HCT116 (cell line): ENCODE data around the gene C1QA. TPM values are rescaled to one million over a fixed set of nuclear protein-coding genes. Genes with fewer than 3 reads are reported as not detected.

Source experiments
- ATAC-seq: fragments of 200-7000 bp; cut with Tn5 transposase; 2 replicates; pipeline ENCODE4 v1.9.1; 2020; ENCODE audit warnings: mild to moderate bottlenecking, moderate library complexity
- BruUV-seq: library from RNA; stranded (reverse); fragments of 400-500 nt; replicated peaks from 2 replicates; lab custom pipeline; 2021; lab: Mats Ljungman, UMichigan
- CTCF ChIA-PET: fragments of 300-600 bp; sonication (Branson Sonifier 250); formaldehyde crosslinking; loops from one replicate; lab custom pipeline; 2021; ENCODE audit warnings: antibody characterized with exemption; lab: Charles Lee
- POLR2A ChIA-PET: fragments of 300-600, 350-600 bp; sonication (Branson Sonifier 250); formaldehyde crosslinking; loops from one replicate; lab custom pipeline; 2021; ENCODE audit warnings: antibody characterized with exemption; lab: Charles Lee
- RAD21 ChIA-PET, 2 experiments: fragments of 300-600 bp; sonication (Branson Sonifier 250); formaldehyde crosslinking; loops; one replicate each; lab custom pipeline; 2023; ENCODE audit warnings: low total read pairs in 2 of 2; ENCODE audit not compliant: uncharacterized antibody in 2 of 2, unreplicated experiment in 2 of 2, low non-redundant PET in 1 of 2; lab: Charles Lee
- DNase-seq: peaks from one replicate; pipeline ENCODE4 v3.0.0-alpha.2; 2010; ENCODE audit warnings: low read depth, low spot score
- H2AFZ ChIP-seq: fragments of 200-600 bp; shearing (Covaris generic), sonication (generic); 2 replicates; pipeline ENCODE4 v1.6.1; 2017; ENCODE audit warnings: low read depth, mixed run types, mixed read lengths, antibody characterized with exemption, low read length; ENCODE audit not compliant: poor library complexity, severe bottlenecking
- H3K27ac ChIP-seq: 2 replicates; pipeline ENCODE4 v1.5.1; 2012; ENCODE audit warnings: low read depth, low read length
- H3K27me3 ChIP-seq: fragments of 200-600 bp; sonication (generic); 2 replicates; pipeline ENCODE4 v1.6.1; 2016; ENCODE audit warnings: mixed run types, low read length, mixed read lengths; ENCODE audit not compliant: insufficient read depth
- H3K36me3 ChIP-seq, 2 experiments: fragments of 200-500 bp in 1 of 2; fragments of 200-600 bp in 1 of 2; sonication (Bioruptor generic) in 1 of 2; sonication (generic) in 1 of 2; 2 replicates each; pipeline versions ENCODE4 v1.5.1 to v1.6.1; 2014 to 2016; ENCODE audit warnings: low read length in 2 of 2, inconsistent platforms in 1 of 2, mixed read lengths in 1 of 2, mixed run types in 1 of 2; ENCODE audit not compliant: insufficient read depth in 2 of 2, control insufficient read depth in 1 of 2
- H3K4me1 ChIP-seq, 2 experiments: fragments of 200-600 bp in 1 of 2; sonication (generic) in 1 of 2; 2 replicates each; pipeline versions ENCODE4 v1.5.1 to v1.6.1; 2012 to 2017; ENCODE audit warnings: low read length in 2 of 2, inconsistent platforms in 1 of 2, mild to moderate bottlenecking in 1 of 2, mixed read lengths in 1 of 2, mixed run types in 1 of 2, moderate library complexity in 1 of 2; ENCODE audit not compliant: insufficient read depth in 2 of 2, control insufficient read depth in 1 of 2
- H3K4me2 ChIP-seq: fragments of 200-600 bp; sonication (generic); 2 replicates; pipeline ENCODE4 v1.6.1; 2017; ENCODE audit warnings: mixed run types, low read length, mixed read lengths
- H3K4me3 ChIP-seq, 2 experiments: fragments of 200-600 bp in 1 of 2; sonication (generic) in 1 of 2; replicated peaks in 1 of 2; 2 replicates each; pipeline ENCODE4 v1.5.1; 2011 to 2016; ENCODE audit warnings: low read length in 2 of 2, control low read depth in 1 of 2, low read depth in 1 of 2, mild to moderate bottlenecking in 1 of 2, mixed read lengths in 1 of 2, mixed run types in 1 of 2
- H3K79me2 ChIP-seq: fragments of 200-600 bp; sonication (generic); 2 replicates; pipeline ENCODE4 v1.6.1; 2017; ENCODE audit warnings: mild to moderate bottlenecking, mixed run types, low read length, moderate library complexity, mixed read lengths; ENCODE audit not compliant: insufficient read depth
- H3K9ac ChIP-seq: fragments of 200-600 bp; sonication (generic); 2 replicates; pipeline ENCODE4 v1.6.1; 2016; ENCODE audit warnings: low read length, mixed read lengths
- H3K9me2 ChIP-seq: fragments of 200-600 bp; sonication (generic), shearing (Covaris generic); 2 replicates; pipeline ENCODE4 v1.6.1; 2017; ENCODE audit warnings: mixed run types, mild to moderate bottlenecking, moderate library complexity; ENCODE audit not compliant: insufficient read depth
- H3K9me3 ChIP-seq, 2 experiments: fragments of 200-500 bp in 1 of 2; fragments of 200-600 bp in 1 of 2; sonication (Bioruptor generic) in 1 of 2; sonication (generic) in 1 of 2; 2 replicates each; pipeline ENCODE4 v1.6.1; 2014 to 2017; ENCODE audit warnings: low read length in 2 of 2, mixed read lengths in 2 of 2, inconsistent platforms in 1 of 2, low read depth in 1 of 2, mild to moderate bottlenecking in 1 of 2, mixed run types in 1 of 2, moderate library complexity in 1 of 2; ENCODE audit not compliant: control insufficient read depth in 1 of 2, insufficient read depth in 1 of 2
- H4K20me1 ChIP-seq: fragments of 200-600 bp; sonication (generic), shearing (Covaris generic); 2 replicates; pipeline ENCODE4 v1.6.1; 2017; ENCODE audit warnings: mixed run types, mild to moderate bottlenecking, moderate library complexity; ENCODE audit not compliant: insufficient read depth
- CBX3 ChIP-seq: IDR thresholded peaks from 2 replicates; pipeline ENCODE4 v1.6.1; 2012; ENCODE audit warnings: low read depth
- ELF1 ChIP-seq: IDR thresholded peaks from 2 replicates; pipeline ENCODE4 v1.6.1; 2012; ENCODE audit warnings: low read depth, borderline replicate concordance
- EZH2 ChIP-seq: fragments of 200-600 bp; sonication (generic); IDR thresholded peaks from 2 replicates; pipeline ENCODE4 v1.6.1; 2017; ENCODE audit warnings: antibody characterized with exemption, mixed run types
- JUND ChIP-seq: IDR thresholded peaks from 2 replicates; pipeline ENCODE4 v1.6.1; 2012
- SIN3A ChIP-seq: IDR thresholded peaks from 2 replicates; pipeline ENCODE4 v1.6.1; 2012; ENCODE audit warnings: low read depth
- SRF ChIP-seq: IDR thresholded peaks from 2 replicates; pipeline ENCODE4 v1.6.1; 2012; ENCODE audit warnings: low read depth
- TCF7L2 ChIP-seq: IDR thresholded peaks from 2 replicates; pipeline ENCODE4 v1.7.0; 2011; ENCODE audit warnings: borderline replicate concordance, inconsistent platforms; ENCODE audit not compliant: insufficient read depth, insufficient read length; ENCODE audit errors: extremely low read depth
- YY1 ChIP-seq: IDR thresholded peaks from 2 replicates; pipeline ENCODE4 v1.6.1; 2011; ENCODE audit warnings: low read length, low read depth, moderate library complexity, mild to moderate bottlenecking; ENCODE audit not compliant: insufficient replicate concordance; ENCODE audit errors: extremely low read depth
- ZFX ChIP-seq: fragments of 450-650 bp; IDR thresholded peaks from 2 replicates; pipeline ENCODE4 v1.6.1; 2017
- ZNF274 ChIP-seq: fragments of 200-500 bp; sonication (Bioruptor generic); IDR thresholded peaks from 2 replicates; pipeline ENCODE4 v1.6.1; 2014; ENCODE audit warnings: mild to moderate bottlenecking, low read depth, low read length, inconsistent platforms
- intact Hi-C: fragments of 100-400 bp; cut with micrococcal nuclease; formaldehyde crosslinking; loops from 2 replicates; pipeline ENCODE4 v1.10.0; 2022
- total RNA-seq: library from RNA; stranded (reverse); gene quantifications from one replicate; pipeline ENCODE4 v1.2.1, GENCODE V29; 2021; ENCODE audit not compliant: unreplicated experiment
- TF ChIP-seq, protein P1 (sequence below): IDR thresholded peaks from 2 replicates; pipeline ENCODE4 v1.6.1; 2012; ENCODE audit warnings: low read depth

C1QA gene
- total RNA-seq, 1 experiment from 2014 or later = 0.91 TPM

DNA sequence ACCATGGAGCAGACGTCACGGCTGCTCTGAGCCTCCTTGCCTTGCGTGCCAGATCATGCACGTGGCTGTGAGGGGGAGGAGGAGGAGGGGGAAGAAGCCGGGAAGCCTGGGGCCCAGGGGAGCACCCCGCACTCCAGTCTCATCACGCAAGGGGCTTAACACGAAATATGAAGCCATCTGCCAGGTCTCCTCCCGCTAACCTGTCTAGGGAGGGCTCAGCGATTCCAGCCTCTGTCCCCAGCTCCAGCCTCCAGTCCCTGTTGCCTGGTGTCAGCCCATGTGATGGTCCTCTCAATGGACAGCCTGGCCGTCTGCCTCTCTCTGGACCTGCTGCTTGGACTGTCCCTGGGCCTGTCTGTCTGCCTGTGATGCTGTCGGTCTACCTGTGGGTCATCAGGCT, 22.5 kb upstream of the C1QA start:
- BruUV-seq = no TSS peak
- ChIA-PET POLR2A (interaction anchor here (1.3 kb wide), 1 partner anchor 24 kb away, joined by 3 read pairs; no protein-coding TSS in a partner anchor), CTCF (no interaction called here)
- Histone ChIP-seq H3K4me3 (no peak overlapping the region), H2AFZ (no peak overlapping the region), H3K27ac (no peak overlapping the region), H3K4me2 (no peak overlapping the region), H3K9ac (no peak overlapping the region), H3K36me3 (no peaks in the 10 kb centered on the region), H3K79me2 (no peaks in the 10 kb centered on the region)
- DNase-seq = no peak
- intact Hi-C loops = no loop called here
- no peak for TF ChIP-seq SIN3A
- no peak for TF ChIP-seq ZNF274
- TF ChIP-seq TCF7L2 = no peak
- no peak for TF ChIP-seq ELF1
- TF ChIP-seq YY1 = no peak
- TF ChIP-seq CBX3 = no peak
- no peak for TF ChIP-seq ZFX
- no peak for TF ChIP-seq SRF
- TF ChIP-seq, protein P1, sequence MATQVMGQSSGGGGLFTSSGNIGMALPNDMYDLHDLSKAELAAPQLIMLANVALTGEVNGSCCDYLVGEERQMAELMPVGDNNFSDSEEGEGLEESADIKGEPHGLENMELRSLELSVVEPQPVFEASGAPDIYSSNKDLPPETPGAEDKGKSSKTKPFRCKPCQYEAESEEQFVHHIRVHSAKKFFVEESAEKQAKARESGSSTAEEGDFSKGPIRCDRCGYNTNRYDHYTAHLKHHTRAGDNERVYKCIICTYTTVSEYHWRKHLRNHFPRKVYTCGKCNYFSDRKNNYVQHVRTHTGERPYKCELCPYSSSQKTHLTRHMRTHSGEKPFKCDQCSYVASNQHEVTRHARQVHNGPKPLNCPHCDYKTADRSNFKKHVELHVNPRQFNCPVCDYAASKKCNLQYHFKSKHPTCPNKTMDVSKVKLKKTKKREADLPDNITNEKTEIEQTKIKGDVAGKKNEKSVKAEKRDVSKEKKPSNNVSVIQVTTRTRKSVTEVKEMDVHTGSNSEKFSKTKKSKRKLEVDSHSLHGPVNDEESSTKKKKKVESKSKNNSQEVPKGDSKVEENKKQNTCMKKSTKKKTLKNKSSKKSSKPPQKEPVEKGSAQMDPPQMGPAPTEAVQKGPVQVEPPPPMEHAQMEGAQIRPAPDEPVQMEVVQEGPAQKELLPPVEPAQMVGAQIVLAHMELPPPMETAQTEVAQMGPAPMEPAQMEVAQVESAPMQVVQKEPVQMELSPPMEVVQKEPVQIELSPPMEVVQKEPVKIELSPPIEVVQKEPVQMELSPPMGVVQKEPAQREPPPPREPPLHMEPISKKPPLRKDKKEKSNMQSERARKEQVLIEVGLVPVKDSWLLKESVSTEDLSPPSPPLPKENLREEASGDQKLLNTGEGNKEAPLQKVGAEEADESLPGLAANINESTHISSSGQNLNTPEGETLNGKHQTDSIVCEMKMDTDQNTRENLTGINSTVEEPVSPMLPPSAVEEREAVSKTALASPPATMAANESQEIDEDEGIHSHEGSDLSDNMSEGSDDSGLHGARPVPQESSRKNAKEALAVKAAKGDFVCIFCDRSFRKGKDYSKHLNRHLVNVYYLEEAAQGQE = no peak
- no peak for TF ChIP-seq JUND
- TF ChIP-seq EZH2 = no peak
- TF ChIP-seq, all 23 proteins: peak for 0
- no peaks in the 10 kb centered on the region for H4K20me1 ChIP-seq
- RAD21 ChIA-PET = no interaction called here
- no peak for ATAC-seq
- H3K27me3 ChIP-seq = peaks cover 84% of the 10 kb centered on the region
- H3K9me2 ChIP-seq = no peaks in the 10 kb centered on the region
- H3K9me3 ChIP-seq = no peaks in the 10 kb centered on the region
- H3K4me1 ChIP-seq = no peaks in the 10 kb centered on the region
